ENCODE measurements around the gene TMEM156.

GRCh38 chr4:38982361-38983095 is 49.7 kb downstream of the TMEM156 start:
- TF ChIP-seq JUNB (IDR thresholded peaks at IDR 0.05; ENCODE audit: unreplicated experiment) (no peak), CTCF (conservative IDR thresholded peaks at IDR 0.05; ENCODE audit: low read depth in 2 of 2) (no peak), EZH2 (IDR thresholded peaks at IDR 0.05; ENCODE audit: low read depth, unreplicated experiment) (no peak), POLR2AphosphoS5 (IDR thresholded peaks at IDR 0.05; ENCODE audit: low read depth) (no peak), CREB1 (CRISPR knock-in tag; IDR thresholded peaks at IDR 0.05; ENCODE audit: low read depth) (no peak), REST (IDR thresholded peaks at IDR 0.05; ENCODE audit: unreplicated experiment) (no peak), ZNF114 (CRISPR knock-in tag; IDR thresholded peaks at IDR 0.05) (no peak), EZH2phosphoT487 (IDR thresholded peaks at IDR 0.05; ENCODE audit: unreplicated experiment) (no peak), ZNF331 (CRISPR knock-in tag; IDR thresholded peaks at IDR 0.05; ENCODE audit: low read depth) (no peak), ZNF462 (CRISPR knock-in tag; IDR thresholded peaks at IDR 0.05) (no peak)
